Ascending aorta (tissue), 2 donors: ENCODE data around the gene CYBA. TPM values are rescaled to one million over a fixed set of nuclear protein-coding genes. Genes with fewer than 3 reads are reported as not detected.

Experiments used
- DNase-seq, 2 donors: peaks; one replicate each; pipeline ENCODE4 v3.0.0-alpha.2; 2019; ENCODE audit warnings: low spot score in 2 of 2
- H3K27ac ChIP-seq, 2 donors: fragments of 200-600 bp; sonication (generic); one replicate each; pipeline ENCODE4 v1.5.1; 2016 to 2017; ENCODE audit warnings: mild to moderate bottlenecking in 1 of 2
- H3K27me3 ChIP-seq: fragments of 200-600 bp; sonication (generic); one replicate; pipeline ENCODE4 v1.5.1; 2017
- H3K36me3 ChIP-seq, 2 donors: fragments of 200-600 bp; sonication (generic); one replicate each; pipeline ENCODE4 v1.5.1; 2016
- H3K4me1 ChIP-seq, 2 donors: fragments of 200-600 bp; sonication (generic); one replicate each; pipeline ENCODE4 v1.5.1; 2016 to 2017; ENCODE audit warnings: mild to moderate bottlenecking in 1 of 2
- H3K4me3 ChIP-seq, 2 donors: fragments of 200-600 bp; sonication (generic); one replicate each; pipeline ENCODE4 v1.5.1; 2016 to 2017; ENCODE audit warnings: mild to moderate bottlenecking in 1 of 2
- H3K9me3 ChIP-seq, 2 donors: fragments of 200-600 bp; sonication (generic); one replicate each; pipeline ENCODE4 v1.5.1; 2016
- intact Hi-C: fragments of 100-400 bp; cut with DNase I; formaldehyde crosslinking; loops from one replicate; pipeline ENCODE4 v1.15.1; 2023
- total RNA-seq: library from RNA; depleted of rRNA; stranded (reverse); fragments of >200 nt; gene quantifications from one replicate; pipeline ENCODE4 v1.1.0, GENCODE V29; 2016
- TF ChIP-seq, protein P1 (sequence below), 3 experiments: fragments of 200-600 bp in 2 of 3; fragments of 450-650 bp in 1 of 3; sonication (generic) in 2 of 3; IDR thresholded peaks; one replicate each; pipeline ENCODE4 v1.5.1; 2016 to 2019; ENCODE audit warnings: antibody characterized with exemption in 3 of 3, mild to moderate bottlenecking in 1 of 3, moderate library complexity in 1 of 3

Gene CYBA
- total RNA-seq, 1 donor from 2014 or later, result 361 TPM

DNA sequence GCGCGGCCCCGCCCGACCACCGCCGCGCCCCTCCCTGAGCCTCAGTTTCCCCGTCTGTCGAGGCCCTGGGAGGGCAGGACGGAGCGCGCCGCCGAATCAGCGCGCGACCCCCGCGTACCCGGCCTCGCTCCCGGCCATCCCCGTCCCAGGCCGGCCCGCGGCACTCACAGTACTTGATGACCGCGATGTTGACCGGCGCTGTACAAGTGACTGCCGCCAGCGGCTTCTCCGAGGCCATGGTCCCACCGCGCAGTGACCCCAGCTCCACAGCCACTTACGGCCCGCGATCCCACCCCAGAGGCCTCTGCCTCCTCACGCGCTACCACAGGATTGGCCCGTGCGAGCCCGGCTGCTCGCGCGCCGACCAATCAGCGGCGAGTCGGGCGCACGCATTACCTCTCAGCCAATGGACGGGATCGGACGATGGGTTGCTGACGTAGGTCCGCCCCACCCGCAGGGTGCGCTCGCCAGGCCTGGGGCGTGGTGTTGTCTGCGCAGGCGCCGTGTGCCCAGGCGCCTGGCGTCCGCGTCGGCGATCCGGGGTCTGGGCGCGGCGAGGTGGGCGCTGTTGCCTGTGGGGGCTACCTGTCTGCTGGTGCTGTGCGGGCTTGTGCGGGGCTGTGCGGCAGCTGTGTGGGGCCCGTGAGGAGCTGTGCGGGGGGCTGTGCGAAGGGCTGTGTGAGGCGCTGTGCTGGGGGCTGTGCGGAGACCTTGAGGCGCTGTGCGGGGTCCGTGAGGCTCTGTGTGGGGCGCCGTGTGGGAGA, 12.2 kb upstream of the CYBA start, which contains the start of gene MVD:
MVD (minus strand) TSS at position 249 of the 764 bp plus-strand sequence; CDS start at position 238, 11 bp downstream.
- H3K27ac ChIP-seq, result peak within 1 kb of the TSS; percentile 68 to 72
- TF ChIP-seq, protein P1, sequence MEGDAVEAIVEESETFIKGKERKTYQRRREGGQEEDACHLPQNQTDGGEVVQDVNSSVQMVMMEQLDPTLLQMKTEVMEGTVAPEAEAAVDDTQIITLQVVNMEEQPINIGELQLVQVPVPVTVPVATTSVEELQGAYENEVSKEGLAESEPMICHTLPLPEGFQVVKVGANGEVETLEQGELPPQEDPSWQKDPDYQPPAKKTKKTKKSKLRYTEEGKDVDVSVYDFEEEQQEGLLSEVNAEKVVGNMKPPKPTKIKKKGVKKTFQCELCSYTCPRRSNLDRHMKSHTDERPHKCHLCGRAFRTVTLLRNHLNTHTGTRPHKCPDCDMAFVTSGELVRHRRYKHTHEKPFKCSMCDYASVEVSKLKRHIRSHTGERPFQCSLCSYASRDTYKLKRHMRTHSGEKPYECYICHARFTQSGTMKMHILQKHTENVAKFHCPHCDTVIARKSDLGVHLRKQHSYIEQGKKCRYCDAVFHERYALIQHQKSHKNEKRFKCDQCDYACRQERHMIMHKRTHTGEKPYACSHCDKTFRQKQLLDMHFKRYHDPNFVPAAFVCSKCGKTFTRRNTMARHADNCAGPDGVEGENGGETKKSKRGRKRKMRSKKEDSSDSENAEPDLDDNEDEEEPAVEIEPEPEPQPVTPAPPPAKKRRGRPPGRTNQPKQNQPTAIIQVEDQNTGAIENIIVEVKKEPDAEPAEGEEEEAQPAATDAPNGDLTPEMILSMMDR (IDR thresholded peaks at IDR 0.05), result no peak
- no peaks in the 10 kb centered on the region for H3K9me3 ChIP-seq
- intact Hi-C loops, result loop anchor here (1.0 to 5.0 kb wide), 7 partner anchors 44 to 1038 kb away; partner anchors contain the start of genes APRT, CTU2, GALNS and RNF166
- H3K36me3 ChIP-seq, result peaks cover 0 to 4% of the 10 kb centered on the region in 2 donors
- H3K27me3 ChIP-seq, result no peaks in the 10 kb centered on the region
- peak within 1 kb of the TSS; percentile 87 to 89 for H3K4me3 ChIP-seq
- H3K4me1 ChIP-seq, result peaks cover 0 to 11% of the 10 kb centered on the region in 2 donors
- peak; percentile 93 to 98 for DNase-seq

- H3K4me3 ChIP-seq, result peak overlapping the region; percentile 87 to 89
- H3K27ac ChIP-seq, result peak overlapping the region; percentile 68 to 72
- H3K36me3 ChIP-seq, result peaks cover 0 to 9% of the 10 kb centered on the region in 2 donors
- intact Hi-C loops, result loop anchor here (2.0 to 5.0 kb wide), 6 partner anchors 44 to 1038 kb away; partner anchors contain the start of genes APRT, CTU2, GALNS and RNF166
- H3K9me3 ChIP-seq, result no peaks in the 10 kb centered on the region
- TF ChIP-seq, protein P1 (IDR thresholded peaks at IDR 0.05), result no peak
- peaks cover 0 to 11% of the 10 kb centered on the region in 2 donors for H3K4me1 ChIP-seq
- peak in 1 of 2 donors; percentile 58 for DNase-seq
- no peaks in the 10 kb centered on the region for H3K27me3 ChIP-seq
Measured at GRCh38 chr16:88662222-88662842, 11.5 kb upstream of the CYBA start.

GRCh38 chr16:88661468-88661867, 10.6 kb upstream of the CYBA start:
- H3K4me1 ChIP-seq, result peaks cover 0 to 11% of the 10 kb centered on the region in 2 donors

GRCh38 chr16:88659160-88659559, 8.3 kb upstream of the CYBA start:
- DNase-seq, result no peak
- TF ChIP-seq, protein P1 (IDR thresholded peaks at IDR 0.05), result no peak

More at GRCh38 chr16:88661468-88661867, 10.6 kb upstream of the CYBA start:
- Histone ChIP-seq H3K27ac (no peak overlapping the region), H3K36me3 (peaks cover 0 to 13% of the 10 kb centered on the region in 2 donors), H3K27me3 (no peaks in the 10 kb centered on the region), H3K9me3 (no peaks in the 10 kb centered on the region), H3K4me3 (no peak overlapping the region)
- no peak for DNase-seq
- intact Hi-C loops, result loop anchor here (5.0 kb wide), 3 partner anchors 151 to 209 kb away; partner anchors contain the start of genes APRT, GALNS, TRAPPC2L and ZFPM1
- TF ChIP-seq, protein P1 (IDR thresholded peaks at IDR 0.05), result no peak

DNA sequence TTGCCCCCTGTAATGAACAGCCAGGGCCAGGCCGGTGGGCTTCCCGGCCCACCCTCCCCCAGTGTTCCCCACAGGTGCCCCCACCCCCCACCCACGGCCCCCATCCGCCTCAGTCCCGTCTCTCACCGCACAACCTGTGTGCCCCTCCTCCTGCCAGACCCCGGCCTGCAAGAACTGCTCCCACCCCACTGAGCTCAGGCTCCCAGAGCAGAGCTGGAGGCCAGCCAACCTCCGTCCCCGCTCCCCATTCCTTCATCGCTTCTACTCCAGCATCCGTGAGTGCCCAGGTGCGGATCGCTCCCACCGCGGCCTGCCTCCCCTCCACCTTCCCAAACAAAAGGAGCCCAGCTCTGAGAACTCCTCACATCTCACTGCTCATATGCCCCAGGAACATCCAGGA, 7.9 kb upstream of the CYBA start:
- H3K4me3 ChIP-seq, result no peak overlapping the region

More at GRCh38 chr16:88659160-88659559, 8.3 kb upstream of the CYBA start:
- Histone ChIP-seq H3K4me3 (no peak overlapping the region), H3K4me1 (peaks cover 0 to 11% of the 10 kb centered on the region in 2 donors), H3K9me3 (no peaks in the 10 kb centered on the region), H3K27ac (no peak overlapping the region), H3K36me3 (peaks cover 10 to 34% of the 10 kb centered on the region in 2 donors), H3K27me3 (no peaks in the 10 kb centered on the region)
- intact Hi-C loops, result no loop called here

More for the DNA sequence above, 7.9 kb upstream of the CYBA start:
- no peak overlapping the region for H3K27ac ChIP-seq
- TF ChIP-seq, protein P1 (IDR thresholded peaks at IDR 0.05), result no peak
- DNase-seq, result no peak
- intact Hi-C loops, result no loop called here
- H3K36me3 ChIP-seq, result peaks cover 10 to 38% of the 10 kb centered on the region in 2 donors
- H3K4me1 ChIP-seq, result peaks cover 0 to 7% of the 10 kb centered on the region in 2 donors
- H3K9me3 ChIP-seq, result no peaks in the 10 kb centered on the region
- H3K27me3 ChIP-seq, result no peaks in the 10 kb centered on the region
